H1 (cell line): ENCODE results near the gene OPN1SW.

ENCODE experiments used
- EZH2 ChIP-seq: fragments of 200-600 bp; sonication (generic); IDR thresholded peaks from 2 replicates; pipeline ENCODE4 v1.7.1; 2012; ENCODE audit warnings: low read depth, mild to moderate bottlenecking, moderate library complexity, low read length, inconsistent platforms; ENCODE audit not compliant: severe bottlenecking
- POLR2AphosphoS5 ChIP-seq: IDR thresholded peaks from 2 replicates; pipeline ENCODE4 v1.6.1; 2011; ENCODE audit warnings: low read depth, low read length
- TF ChIP-seq, protein P1 (sequence below), 3 experiments: IDR thresholded peaks; 1 replicate in 2 of 3; 2 replicates in 1 of 3; pipeline versions ENCODE4 v1.5.1 to v1.6.1; 2011; ENCODE audit warnings: low read length in 3 of 3, mild to moderate bottlenecking in 3 of 3, inconsistent platforms in 2 of 3, low read depth in 1 of 3, moderate library complexity in 1 of 3; ENCODE audit not compliant: insufficient read depth in 1 of 3; ENCODE audit errors: control extremely low read depth in 1 of 3
- TF ChIP-seq, protein P2 (sequence below): IDR thresholded peaks from 2 replicates; pipeline ENCODE4 v1.6.1; 2012; ENCODE audit warnings: inconsistent platforms

GRCh38 chr7:128729494-128729893, 46.1 kb downstream of the OPN1SW start:
- TF ChIP-seq POLR2AphosphoS5 = no peak
- TF ChIP-seq EZH2 = no peak
- TF ChIP-seq, protein P1, sequence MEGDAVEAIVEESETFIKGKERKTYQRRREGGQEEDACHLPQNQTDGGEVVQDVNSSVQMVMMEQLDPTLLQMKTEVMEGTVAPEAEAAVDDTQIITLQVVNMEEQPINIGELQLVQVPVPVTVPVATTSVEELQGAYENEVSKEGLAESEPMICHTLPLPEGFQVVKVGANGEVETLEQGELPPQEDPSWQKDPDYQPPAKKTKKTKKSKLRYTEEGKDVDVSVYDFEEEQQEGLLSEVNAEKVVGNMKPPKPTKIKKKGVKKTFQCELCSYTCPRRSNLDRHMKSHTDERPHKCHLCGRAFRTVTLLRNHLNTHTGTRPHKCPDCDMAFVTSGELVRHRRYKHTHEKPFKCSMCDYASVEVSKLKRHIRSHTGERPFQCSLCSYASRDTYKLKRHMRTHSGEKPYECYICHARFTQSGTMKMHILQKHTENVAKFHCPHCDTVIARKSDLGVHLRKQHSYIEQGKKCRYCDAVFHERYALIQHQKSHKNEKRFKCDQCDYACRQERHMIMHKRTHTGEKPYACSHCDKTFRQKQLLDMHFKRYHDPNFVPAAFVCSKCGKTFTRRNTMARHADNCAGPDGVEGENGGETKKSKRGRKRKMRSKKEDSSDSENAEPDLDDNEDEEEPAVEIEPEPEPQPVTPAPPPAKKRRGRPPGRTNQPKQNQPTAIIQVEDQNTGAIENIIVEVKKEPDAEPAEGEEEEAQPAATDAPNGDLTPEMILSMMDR (IDR thresholded peaks at IDR 0.05; ENCODE audit: control extremely low read depth in 1 of 3, insufficient read depth in 1 of 3, low read depth in 1 of 3, low read length in 3 of 3) = no peak
- TF ChIP-seq, protein P2, sequence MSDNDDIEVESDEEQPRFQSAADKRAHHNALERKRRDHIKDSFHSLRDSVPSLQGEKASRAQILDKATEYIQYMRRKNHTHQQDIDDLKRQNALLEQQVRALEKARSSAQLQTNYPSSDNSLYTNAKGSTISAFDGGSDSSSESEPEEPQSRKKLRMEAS = no peak
